ENCODE results near the gene HSPBAP1. TPM values are rescaled to one million over a fixed set of nuclear protein-coding genes. Genes with fewer than 3 reads are reported as not detected.

The HSPBAP1 gene
- total RNA-seq, 1 experiment from 2014 or later = 3.7 TPM

GRCh38 chr3:122797291-122797690 lies 3.7 kb upstream of the HSPBAP1 start:
- no peak overlapping the region for H3K4me3 ChIP-seq
- DNase-seq (ENCODE audit: low read depth in 1 of 2, low spot score in 2 of 2) = no peak

GRCh38 chr3:122795674-122796195 lies 2.1 kb upstream of the HSPBAP1 start:
- Histone ChIP-seq H3K27ac (0 out of 2 replicates have a peak overlapping the region, but pooled peaks have one; percentile 64), H3K4me1 (replicated peaks) (peaks cover 14% of the 10 kb centered on the region), H3K36me3 (no peaks in the 10 kb centered on the region), H3K4me3 (peak overlapping the region; percentile 69), H3K9me3 (replicated peaks) (no peaks in the 10 kb centered on the region), H3K27me3 (replicated peaks) (no peaks in the 10 kb centered on the region)
- DNase-seq (ENCODE audit: low read depth in 1 of 2, low spot score in 2 of 2) = no peak

More at GRCh38 chr3:122797291-122797690, 3.7 kb upstream of the HSPBAP1 start:
- H3K36me3 ChIP-seq = no peaks in the 10 kb centered on the region
- peaks cover 14% of the 10 kb centered on the region for H3K4me1 ChIP-seq (replicated peaks)
- H3K9me3 ChIP-seq (replicated peaks) = no peaks in the 10 kb centered on the region
- H3K27ac ChIP-seq = no peak overlapping the region
- H3K27me3 ChIP-seq (replicated peaks) = no peaks in the 10 kb centered on the region

GRCh38 chr3:122794779-122795673 lies 1.4 kb upstream of the HSPBAP1 start, which contains the start of gene SLC49A4:
Gene SLC49A4, plus strand, starts transcription at chr3:122795069. Its CDS starts 124 bp downstream, at chr3:122795193.
- no peaks in the 10 kb centered on the region for H3K9me3 ChIP-seq (replicated peaks)
- H3K27me3 ChIP-seq (replicated peaks) = no peaks in the 10 kb centered on the region
- DNase-seq (ENCODE audit: low read depth in 1 of 2, low spot score in 2 of 2) = peak; percentile 65 to 80
- peaks cover 14% of the 10 kb centered on the region for H3K4me1 ChIP-seq (replicated peaks)
- no peaks in the 10 kb centered on the region for H3K36me3 ChIP-seq
- H3K27ac ChIP-seq = peak within 1 kb of the TSS; percentile 64
- peak within 1 kb of the TSS; percentile 69 for H3K4me3 ChIP-seq

GRCh38 chr3:122794483-122794778 lies 800 bp upstream of the HSPBAP1 start:
- peak overlapping the region; percentile 64 for H3K27ac ChIP-seq
- no peaks in the 10 kb centered on the region for H3K27me3 ChIP-seq (replicated peaks)
- H3K36me3 ChIP-seq = no peaks in the 10 kb centered on the region
- peak in 1 of 2 experiments; percentile 50 for DNase-seq (ENCODE audit: low read depth in 1 of 2, low spot score in 2 of 2)
- H3K4me1 ChIP-seq (replicated peaks) = peaks cover 14% of the 10 kb centered on the region
- H3K4me3 ChIP-seq = peak overlapping the region; percentile 69
- H3K9me3 ChIP-seq (replicated peaks) = no peaks in the 10 kb centered on the region

GRCh38 chr3:122789585-122790273 lies 3.9 kb downstream of the HSPBAP1 start:
- Histone ChIP-seq H3K4me1 (replicated peaks) (peaks cover 8% of the 10 kb centered on the region), H3K4me3 (no peak overlapping the region), H3K36me3 (no peaks in the 10 kb centered on the region), H3K9me3 (replicated peaks) (no peaks in the 10 kb centered on the region), H3K27ac (no peak overlapping the region), H3K27me3 (replicated peaks) (no peaks in the 10 kb centered on the region)
- no peak for DNase-seq (ENCODE audit: low read depth in 1 of 2, low spot score in 2 of 2)

- no peaks in the 10 kb centered on the region for H3K27me3 ChIP-seq (replicated peaks)
- H3K4me3 ChIP-seq = no peak overlapping the region
- H3K27ac ChIP-seq = no peak overlapping the region
- no peak for DNase-seq (ENCODE audit: low read depth in 1 of 2, low spot score in 2 of 2)
- H3K9me3 ChIP-seq (replicated peaks) = no peaks in the 10 kb centered on the region
- no peaks in the 10 kb centered on the region for H3K36me3 ChIP-seq
- no peaks in the 10 kb centered on the region for H3K4me1 ChIP-seq (replicated peaks)
Observed at GRCh38 chr3:122787872-122788271, 5.8 kb downstream of the HSPBAP1 start.

GRCh38 chr3:122786066-122786465 lies 7.6 kb downstream of the HSPBAP1 start:
- no peaks in the 10 kb centered on the region for H3K4me1 ChIP-seq (replicated peaks)
- no peak overlapping the region for H3K27ac ChIP-seq
- no peaks in the 10 kb centered on the region for H3K36me3 ChIP-seq
- H3K9me3 ChIP-seq (replicated peaks) = no peaks in the 10 kb centered on the region
- H3K4me3 ChIP-seq = no peak overlapping the region
- no peak for DNase-seq (ENCODE audit: low read depth in 1 of 2, low spot score in 2 of 2)
- H3K27me3 ChIP-seq (replicated peaks) = no peaks in the 10 kb centered on the region

- H3K9me3 ChIP-seq (replicated peaks) = no peaks in the 10 kb centered on the region
- H3K27ac ChIP-seq = no peak overlapping the region
- H3K27me3 ChIP-seq (replicated peaks) = no peaks in the 10 kb centered on the region
- no peaks in the 10 kb centered on the region for H3K4me1 ChIP-seq (replicated peaks)
- no peak for DNase-seq (ENCODE audit: low read depth in 1 of 2, low spot score in 2 of 2)
- no peaks in the 10 kb centered on the region for H3K36me3 ChIP-seq
- H3K4me3 ChIP-seq = no peak overlapping the region
Observed at GRCh38 chr3:122785231-122785630, 8.4 kb downstream of the HSPBAP1 start.

- H3K9me3 ChIP-seq (replicated peaks) = no peaks in the 10 kb centered on the region
- no peaks in the 10 kb centered on the region for H3K36me3 ChIP-seq
- H3K27me3 ChIP-seq (replicated peaks) = no peaks in the 10 kb centered on the region
- H3K4me1 ChIP-seq (replicated peaks) = no peaks in the 10 kb centered on the region
- no peak overlapping the region for H3K27ac ChIP-seq
- no peak for DNase-seq (ENCODE audit: low read depth in 1 of 2, low spot score in 2 of 2)
- H3K4me3 ChIP-seq = no peak overlapping the region
Observed at GRCh38 chr3:122784436-122784835, 9.2 kb downstream of the HSPBAP1 start.

GRCh38 chr3:122782804-122783203 lies 10.8 kb downstream of the HSPBAP1 start:
- Histone ChIP-seq H3K27me3 (replicated peaks) (no peaks in the 10 kb centered on the region), H3K4me1 (replicated peaks) (no peaks in the 10 kb centered on the region), H3K36me3 (no peaks in the 10 kb centered on the region), H3K4me3 (no peak overlapping the region), H3K9me3 (replicated peaks) (no peaks in the 10 kb centered on the region), H3K27ac (no peak overlapping the region)
- DNase-seq (ENCODE audit: low read depth in 1 of 2, low spot score in 2 of 2) = no peak

GRCh38 chr3:122777563-122777962 lies 16.1 kb downstream of the HSPBAP1 start:
- no peak overlapping the region for H3K4me3 ChIP-seq
- H3K27me3 ChIP-seq (replicated peaks) = no peaks in the 10 kb centered on the region
- no peaks in the 10 kb centered on the region for H3K4me1 ChIP-seq (replicated peaks)
- H3K27ac ChIP-seq = no peak overlapping the region
- H3K9me3 ChIP-seq (replicated peaks) = no peaks in the 10 kb centered on the region
- H3K36me3 ChIP-seq = no peaks in the 10 kb centered on the region
- no peak for DNase-seq (ENCODE audit: low read depth in 1 of 2, low spot score in 2 of 2)

- no peak overlapping the region for H3K27ac ChIP-seq
- H3K4me1 ChIP-seq (replicated peaks) = no peaks in the 10 kb centered on the region
- no peaks in the 10 kb centered on the region for H3K36me3 ChIP-seq
- DNase-seq (ENCODE audit: low read depth in 1 of 2, low spot score in 2 of 2) = no peak
- no peaks in the 10 kb centered on the region for H3K27me3 ChIP-seq (replicated peaks)
- H3K9me3 ChIP-seq (replicated peaks) = no peaks in the 10 kb centered on the region
- H3K4me3 ChIP-seq = no peak overlapping the region
Observed at GRCh38 chr3:122776675-122777468, 16.8 kb downstream of the HSPBAP1 start.

- H3K4me3 ChIP-seq = no peak overlapping the region
- H3K27ac ChIP-seq = no peak overlapping the region
- no peaks in the 10 kb centered on the region for H3K27me3 ChIP-seq (replicated peaks)
- DNase-seq (ENCODE audit: low read depth in 1 of 2, low spot score in 2 of 2) = no peak
- H3K9me3 ChIP-seq (replicated peaks) = no peaks in the 10 kb centered on the region
- no peaks in the 10 kb centered on the region for H3K36me3 ChIP-seq
- H3K4me1 ChIP-seq (replicated peaks) = no peaks in the 10 kb centered on the region
Observed at GRCh38 chr3:122774564-122774963, 19.1 kb downstream of the HSPBAP1 start.

All from SJSA1 (cell line).